Activated CD8-positive, alpha-beta memory T cell treated with anti-CD3 and anti-CD28 coated beads, Interleukin-2, amount 50 U/mL, for 24 hours (primary cell): ENCODE data around the gene NCAM2.

ENCODE experiments used
- DNase-seq: peaks from one replicate; pipeline ENCODE4 v3.0.0-alpha.2; 2020; ENCODE audit errors: extremely low read depth

The NCAM2 gene

DNA sequence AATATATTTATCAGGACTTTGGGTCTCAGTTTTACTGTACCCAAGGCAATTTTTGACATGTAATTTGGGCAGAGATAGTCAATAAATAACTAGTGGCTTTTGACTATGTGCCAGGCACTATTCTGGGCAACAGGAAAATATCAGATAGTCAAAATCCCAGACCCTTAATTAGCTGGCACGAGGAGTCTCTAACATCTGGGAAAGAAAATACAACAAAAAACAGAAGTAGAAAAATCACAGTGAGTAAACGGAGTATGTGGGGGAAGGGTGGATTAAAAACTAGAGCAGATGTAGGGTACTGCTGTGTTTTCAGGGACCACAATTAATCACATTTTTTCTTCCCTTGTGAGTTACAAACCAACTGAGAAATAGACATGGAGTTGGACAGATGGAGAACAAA, 217.8 kb downstream of the NCAM2 start:
- no peak for DNase-seq

DNA sequence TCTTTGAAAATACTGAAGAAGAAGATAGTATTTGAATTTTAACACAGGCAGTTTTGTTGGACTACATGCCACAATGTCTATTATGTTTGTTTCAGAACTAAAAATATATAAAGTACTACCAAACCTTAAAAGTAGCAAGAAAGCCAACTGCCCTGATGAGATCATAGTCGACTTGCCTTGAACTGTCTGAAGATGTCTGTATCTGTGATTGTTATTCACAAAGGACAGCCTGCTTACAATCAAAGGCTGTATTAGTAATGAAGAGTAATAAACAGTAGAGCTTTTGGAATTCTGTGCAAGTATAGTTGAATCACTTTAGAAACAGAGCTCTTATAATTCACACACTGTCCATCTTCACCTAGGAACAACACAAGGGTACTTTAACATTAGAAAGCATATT, 228.3 kb downstream of the NCAM2 start:
- no peak for DNase-seq

DNA sequence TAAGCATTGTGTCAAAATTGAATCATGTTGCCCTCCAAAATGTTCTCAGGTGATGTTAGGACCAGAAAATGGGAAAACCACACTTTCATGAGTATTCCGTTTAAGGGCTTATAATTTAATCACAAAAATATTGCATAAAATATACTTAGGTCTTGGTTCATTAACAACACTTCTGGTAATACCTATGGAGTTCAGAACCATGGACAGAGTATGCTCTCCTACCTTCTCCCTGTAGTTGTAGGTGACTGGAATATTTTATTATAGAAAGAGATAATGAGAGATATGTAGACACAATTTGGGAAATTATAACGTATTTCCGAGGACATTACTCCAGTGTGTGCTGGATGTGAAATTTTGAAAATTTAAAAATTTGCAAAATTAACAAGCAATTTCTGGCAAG, 232.5 kb downstream of the NCAM2 start:
- DNase-seq, result no peak

DNA sequence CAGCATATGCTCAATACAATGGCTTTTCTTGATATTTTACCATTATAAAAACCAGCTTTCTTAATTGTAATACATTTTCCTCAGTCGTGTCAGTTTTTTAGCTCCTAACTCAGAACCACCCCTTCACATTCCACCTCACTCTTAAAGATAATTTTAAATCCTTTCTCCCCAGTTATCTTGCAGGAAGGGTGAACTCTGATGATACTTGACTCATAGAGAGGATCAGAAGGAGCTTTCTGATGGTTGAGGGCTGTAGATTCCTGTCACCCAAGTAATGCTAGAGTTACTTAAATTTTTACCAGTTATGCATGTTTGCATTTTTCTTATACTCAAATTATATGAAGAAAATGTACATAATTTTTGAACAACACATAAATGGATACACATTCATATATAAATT, 233.7 kb downstream of the NCAM2 start:
- DNase-seq, result no peak

DNA sequence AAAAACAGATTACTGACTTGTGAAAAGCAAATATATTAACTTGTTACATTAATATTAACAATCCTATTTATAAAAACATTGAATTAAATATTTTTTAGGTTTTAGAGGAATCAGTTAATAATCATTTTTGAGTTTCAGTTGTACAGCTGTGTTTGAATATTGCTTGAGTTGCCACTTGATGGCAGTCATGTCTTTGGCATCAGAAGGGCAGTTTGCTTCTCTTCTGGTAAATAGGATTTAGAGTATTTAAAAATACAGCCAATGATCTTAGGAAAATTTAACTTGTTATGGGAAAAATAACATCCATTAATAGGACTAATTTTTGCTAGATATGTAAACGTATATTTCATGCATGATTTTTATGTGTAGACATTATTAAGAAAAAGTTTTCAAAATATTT, 234.1 kb downstream of the NCAM2 start:
- no peak for DNase-seq

DNA sequence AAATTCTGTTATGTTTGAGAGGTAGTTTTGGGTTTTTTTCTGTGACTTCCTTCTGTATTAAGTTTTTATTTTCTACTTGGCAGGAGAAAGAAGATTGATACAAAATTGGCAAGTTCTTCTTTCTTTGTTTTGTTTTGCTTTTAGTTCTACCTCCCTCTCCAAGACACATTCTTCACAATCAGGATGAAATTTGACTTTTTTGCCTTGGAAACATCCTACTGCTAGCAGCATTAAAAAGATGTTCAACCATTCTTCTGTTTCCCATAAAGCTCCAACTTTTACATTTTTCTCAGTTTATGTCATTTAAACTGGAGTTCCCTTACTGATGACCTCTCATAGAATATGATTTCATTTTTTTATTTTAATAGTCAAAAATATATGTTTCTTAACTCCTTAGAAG, 234.8 kb downstream of the NCAM2 start:
- no peak for DNase-seq

DNA sequence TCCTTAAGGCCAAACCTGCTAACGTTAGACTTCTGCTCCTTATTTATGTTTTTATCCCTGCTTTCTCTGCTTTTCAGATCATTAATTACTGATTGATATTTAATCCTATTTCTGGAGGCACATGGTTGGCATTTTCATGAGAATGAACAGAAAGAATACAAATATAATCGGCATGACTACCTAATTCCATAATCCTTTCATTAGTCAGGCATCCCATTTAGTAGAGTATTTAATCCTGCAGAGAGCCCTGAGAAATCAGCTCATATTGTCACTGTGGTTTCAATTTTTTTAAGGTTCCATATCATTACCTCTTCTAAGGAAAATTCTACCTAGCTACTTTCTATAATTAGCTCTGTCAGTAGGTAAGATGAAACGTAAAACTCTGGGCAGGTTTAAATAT, 238.8 kb downstream of the NCAM2 start:
- DNase-seq, result no peak

DNA sequence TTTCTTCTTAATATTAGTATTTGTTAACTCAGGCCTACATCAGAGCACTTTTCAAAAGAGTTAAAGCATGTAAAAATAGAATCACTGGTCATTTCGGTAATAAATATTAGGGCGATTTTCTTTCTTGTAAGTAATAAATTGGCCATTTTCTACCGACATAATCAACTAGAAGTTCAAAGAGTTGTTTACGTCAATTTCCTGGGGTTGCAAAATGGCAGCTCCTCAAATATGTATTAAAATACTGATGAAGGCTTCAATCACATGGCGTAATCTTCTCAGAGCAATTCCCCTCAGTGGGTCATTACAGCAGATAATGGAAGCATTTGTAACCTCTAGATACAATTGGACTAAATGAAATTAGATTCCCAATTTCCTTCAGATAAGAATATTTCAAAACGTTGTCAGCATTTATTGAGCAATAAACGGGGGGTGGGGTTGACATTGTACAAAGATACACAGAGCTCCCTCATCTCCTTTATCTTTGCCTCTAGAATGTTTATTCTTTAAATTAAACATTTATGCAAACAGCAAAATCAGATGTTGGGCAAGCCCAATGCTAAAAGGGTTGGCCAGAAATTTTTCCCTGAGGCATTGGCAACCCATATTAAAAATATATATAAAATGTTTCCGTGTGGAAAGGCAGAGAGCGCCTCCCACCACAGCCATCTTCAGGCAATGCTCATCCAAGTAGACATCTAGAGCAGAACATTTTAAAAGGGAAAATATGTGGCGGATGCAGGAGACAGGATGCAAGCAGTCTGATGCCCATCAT, 240.6 kb downstream of the NCAM2 start:
- DNase-seq, result no peak

DNA sequence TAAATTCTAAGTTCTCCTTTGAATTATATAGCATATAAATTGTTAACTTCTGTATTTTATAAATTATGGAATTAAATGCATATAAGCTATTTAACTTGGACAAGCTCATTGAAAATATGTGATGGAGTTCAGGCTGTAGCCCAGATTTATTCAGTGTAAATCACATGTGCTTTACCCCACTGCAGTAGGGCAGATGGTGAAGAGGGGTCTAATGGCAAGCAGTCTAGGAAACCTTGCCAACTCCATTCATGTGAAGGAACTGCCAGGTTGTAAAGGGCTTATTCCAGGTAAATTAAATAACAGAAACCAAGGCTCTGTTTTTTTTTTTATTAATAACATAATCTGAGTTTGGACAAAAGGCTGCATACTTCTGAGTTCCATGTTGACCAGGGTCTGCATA, 243.2 kb downstream of the NCAM2 start:
- DNase-seq, result no peak

DNA sequence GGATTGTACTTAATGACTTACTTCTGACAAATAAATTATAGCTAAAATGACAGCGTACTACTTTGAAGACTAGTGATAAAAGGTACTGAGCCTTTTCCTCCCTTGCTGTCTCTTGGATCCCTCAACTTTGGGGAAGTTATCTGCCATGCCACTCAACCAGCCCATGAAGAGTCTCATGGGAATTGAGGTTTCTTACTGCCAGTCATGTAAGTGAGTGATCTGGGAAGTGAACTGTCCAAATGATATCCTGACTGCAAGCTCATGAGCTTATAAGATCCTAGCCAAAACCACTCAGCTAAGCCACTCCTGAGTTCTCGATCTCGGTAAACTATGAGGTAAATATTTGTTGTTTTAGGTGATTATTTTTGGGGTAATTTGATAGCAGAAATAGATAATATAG, 247.8 kb downstream of the NCAM2 start:
- DNase-seq, result no peak

DNA sequence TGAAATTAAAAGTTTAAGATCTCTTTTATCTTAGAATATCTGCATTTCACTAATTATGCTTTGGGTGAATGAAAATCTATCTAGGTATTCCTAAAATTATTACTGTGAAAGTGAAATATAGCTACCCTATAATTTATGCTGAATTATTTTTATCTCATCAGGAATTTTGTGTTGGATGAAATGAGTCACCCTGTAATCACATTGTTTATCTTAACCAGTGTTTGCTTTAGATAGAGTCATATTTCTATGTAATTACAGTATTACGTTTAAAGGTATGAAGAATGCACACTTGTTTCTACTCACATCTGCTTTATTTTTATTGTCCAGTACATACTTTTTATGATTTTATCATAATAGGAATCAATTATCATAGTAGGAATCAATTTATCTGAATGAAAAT, 249.2 kb downstream of the NCAM2 start:
- no peak for DNase-seq

DNA sequence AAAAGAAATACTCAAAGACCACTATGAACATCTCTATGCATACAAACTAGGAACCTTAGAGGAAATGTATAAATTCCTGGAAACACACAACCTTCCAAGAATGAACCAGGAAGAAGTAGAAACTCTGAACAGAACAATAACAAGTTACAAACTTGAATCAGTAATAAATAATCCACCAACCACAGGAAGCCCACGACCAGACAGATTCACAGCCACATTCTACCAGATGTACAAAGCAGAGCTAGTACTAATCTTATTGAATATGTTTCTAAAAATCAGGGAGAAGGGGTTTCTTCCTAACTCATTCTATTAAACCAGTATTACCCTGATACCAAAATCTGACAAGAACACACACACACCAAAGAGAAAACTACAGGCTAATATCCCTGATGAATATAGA, 263.8 kb downstream of the NCAM2 start:
- no peak for DNase-seq

DNA sequence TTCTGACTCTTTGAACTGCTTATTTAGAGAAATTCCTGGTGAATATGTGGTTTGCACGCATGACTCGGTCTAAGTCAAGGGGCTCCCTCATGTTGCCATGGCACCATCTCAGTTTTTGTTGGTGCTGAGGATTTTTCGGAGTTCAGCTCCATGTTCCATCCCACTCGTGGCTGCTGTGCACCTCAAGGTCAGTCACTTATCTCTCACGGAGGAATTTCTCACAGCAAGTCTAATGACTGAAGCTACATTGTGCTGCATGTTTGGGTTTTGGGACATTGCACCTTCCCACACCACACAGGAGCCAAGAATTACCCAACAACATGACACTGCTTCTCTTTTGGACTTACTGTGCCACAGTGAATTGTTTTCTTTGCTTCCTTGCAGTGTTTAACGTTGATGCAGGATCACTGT, 269.9 kb downstream of the NCAM2 start:
- DNase-seq, result no peak

DNA sequence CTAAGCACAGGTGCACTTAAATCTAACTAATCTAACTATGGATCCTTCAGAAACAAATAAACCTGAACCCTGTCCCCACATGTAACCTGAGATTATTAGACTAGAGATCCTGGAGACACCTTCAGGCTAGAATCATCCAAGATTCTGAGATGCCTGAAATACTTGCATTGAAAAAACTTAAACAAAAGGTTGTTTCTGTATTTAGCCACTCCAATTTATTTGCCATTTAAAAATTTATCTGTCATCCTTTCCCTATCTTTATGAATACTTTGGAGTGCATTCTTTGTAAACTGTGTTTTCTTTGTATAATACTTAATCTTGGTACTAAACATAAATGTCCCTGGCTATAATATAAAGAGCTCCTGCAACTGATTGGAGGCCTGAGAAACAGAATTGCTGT, 270.7 kb downstream of the NCAM2 start:
- DNase-seq, result no peak

DNA sequence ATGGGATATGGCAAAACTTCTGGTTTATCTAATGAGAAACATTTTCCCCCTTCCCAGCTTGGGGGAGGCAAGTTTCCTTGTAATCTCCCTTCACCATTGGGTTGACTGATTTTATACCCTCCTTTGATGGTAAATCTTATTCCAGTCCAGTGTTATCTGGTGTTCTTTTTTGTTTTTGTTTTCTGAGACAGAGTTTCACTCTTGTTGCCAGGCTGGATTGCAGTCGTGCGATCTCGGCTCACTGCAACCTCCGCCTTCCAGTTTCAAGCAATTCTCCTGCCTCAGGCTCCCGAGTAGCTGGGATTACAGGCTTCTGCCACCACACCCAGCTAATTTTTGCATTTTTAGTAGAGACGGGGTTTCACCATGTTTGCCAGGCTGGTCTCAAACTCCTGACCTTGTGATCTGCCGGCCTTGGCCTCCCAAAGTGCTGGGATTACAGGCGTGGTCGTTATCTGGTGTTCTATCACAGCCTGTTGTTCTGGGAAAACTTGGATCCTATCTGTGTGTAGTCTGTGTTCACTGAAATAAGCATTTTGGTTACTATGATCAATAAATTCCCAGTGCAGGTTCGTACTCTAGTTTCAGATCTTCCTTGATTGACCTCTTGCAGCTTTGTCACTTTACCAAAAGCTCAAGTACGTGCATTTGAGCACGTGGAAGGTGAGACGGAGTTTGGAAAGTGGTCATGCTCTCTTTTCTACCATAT, 281.1 kb downstream of the NCAM2 start:
- no peak for DNase-seq

DNA sequence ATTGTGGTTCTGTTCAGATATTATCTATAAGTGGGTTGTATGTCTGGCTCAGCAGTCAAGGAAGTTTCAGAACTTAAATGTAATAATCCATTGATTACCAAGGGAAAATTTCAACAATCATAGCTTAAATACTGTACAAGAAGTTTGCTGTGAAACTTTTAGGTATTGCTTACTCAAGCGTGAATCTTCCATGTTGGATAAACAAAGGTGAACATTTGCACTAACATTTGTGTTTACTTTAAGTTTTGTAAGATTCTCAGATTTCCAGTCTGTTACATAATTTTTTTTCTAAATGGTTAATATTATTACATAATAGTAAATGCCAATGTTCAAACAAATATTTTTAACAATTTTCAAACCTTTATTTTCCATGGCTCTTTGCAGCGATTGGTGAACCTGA, 285.6 kb downstream of the NCAM2 start:
- no peak for DNase-seq

DNA sequence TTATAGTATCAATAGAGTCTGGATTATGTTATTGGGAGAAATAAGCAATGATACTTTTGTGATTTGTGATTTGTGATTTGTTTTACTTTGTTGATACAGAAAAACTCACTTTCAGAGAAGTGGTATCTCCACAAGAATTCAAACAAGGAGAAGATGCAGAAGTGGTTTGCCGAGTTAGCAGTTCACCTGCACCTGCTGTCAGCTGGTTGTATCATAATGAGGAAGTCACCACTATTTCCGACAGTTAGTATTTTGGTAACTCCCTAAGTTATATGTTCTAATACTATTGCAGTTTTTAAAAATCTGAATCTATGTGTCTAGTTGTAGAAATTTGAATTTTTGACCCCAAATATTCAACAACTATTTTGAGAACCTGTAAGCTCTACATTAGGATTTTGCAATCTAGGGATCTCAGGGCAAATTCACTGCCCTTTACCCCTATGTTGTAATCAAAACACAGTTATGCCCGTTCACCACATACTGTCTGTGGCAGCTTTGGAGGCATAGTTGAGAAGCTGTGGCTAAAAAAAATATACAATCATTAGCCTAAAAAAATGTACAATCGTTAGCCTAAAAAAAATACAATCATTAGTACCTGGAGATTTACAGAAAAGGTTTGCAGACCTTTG, 288.1 kb downstream of the NCAM2 start:
- DNase-seq, result no peak

DNA sequence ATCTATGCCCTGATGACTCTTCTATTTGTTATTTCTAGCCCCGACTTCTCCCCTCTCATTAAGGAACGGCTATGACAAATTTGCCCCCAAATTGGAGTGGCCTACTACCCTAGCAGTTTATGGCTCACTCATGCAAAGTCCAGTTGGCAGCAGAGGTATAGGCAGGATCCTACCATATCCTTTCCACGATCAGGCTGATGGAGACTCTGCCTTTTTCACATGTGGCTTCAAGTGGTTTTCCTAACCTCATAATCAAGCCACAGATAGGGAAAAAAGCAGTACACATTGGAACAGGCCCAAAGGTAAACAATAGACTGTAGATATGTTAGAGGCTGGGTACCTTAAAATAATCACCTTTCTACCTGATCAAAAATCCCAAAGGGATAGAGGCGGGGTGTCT, 292.5 kb downstream of the NCAM2 start:
- DNase-seq, result no peak

DNA sequence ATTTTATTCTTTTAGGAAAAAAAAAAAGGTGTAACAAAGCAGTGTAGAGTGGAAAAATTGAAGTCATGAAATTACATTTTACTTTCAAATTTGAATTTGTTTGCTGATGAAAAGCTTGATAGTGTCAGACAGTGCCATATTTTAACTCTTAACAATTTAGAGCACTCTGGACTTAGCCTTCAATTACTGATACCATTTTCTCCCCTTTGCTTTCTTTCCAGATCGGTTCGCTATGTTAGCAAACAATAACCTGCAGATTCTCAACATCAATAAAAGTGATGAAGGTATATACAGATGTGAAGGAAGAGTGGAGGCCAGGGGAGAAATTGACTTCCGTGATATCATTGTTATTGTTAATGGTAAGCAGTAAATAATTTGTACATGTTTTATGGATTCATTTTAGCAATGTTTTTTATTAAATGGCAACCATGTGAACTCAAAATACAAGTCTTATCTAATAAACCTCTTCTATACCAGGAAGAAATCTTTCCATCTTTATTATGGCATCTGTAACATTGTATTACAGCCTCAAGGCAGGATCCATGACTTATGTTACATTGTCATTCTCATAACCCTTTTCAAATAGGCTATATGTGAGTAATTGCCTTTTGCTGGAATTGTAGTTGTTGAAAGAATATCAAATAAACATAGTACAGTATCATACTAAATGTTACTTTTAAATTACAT, 293.8 kb downstream of the NCAM2 start:
- no peak for DNase-seq

DNA sequence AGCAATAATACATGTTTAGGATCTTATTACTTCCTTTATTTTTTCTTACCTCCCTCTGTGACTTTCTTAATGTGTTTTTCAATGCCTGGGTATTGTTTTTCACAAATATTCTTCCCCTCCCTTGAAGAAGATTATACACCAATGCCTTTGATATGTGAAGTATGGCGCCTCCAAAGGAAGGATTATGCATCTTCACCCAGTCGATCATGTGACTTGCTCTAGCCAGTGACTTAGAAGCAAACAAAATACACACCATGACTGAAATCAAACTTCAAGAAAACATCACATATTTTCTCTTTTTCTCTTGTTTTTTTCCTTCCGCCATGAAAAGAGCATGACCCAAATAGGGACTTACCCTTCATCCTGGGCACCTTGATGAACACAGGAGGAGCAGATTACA, 297.1 kb downstream of the NCAM2 start:
- DNase-seq, result no peak

DNA sequence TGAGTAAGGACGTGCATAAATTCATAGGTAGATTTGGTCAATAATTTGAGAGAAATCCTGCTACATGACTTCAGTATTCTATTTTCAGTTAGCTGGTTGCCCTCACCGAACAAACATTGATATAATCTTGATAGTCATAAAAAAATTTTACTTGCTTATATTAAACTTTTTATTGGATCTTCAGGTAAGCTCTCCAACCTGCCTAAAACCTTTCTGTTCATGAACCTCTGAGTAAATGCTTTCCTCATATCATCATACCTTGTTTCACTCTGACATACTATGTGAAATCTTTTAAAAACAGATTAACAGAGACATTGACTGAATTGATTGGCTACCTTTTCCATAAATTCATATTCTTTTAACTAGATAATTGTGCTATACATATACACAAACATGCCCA, 299.0 kb downstream of the NCAM2 start:
- no peak for DNase-seq

DNA sequence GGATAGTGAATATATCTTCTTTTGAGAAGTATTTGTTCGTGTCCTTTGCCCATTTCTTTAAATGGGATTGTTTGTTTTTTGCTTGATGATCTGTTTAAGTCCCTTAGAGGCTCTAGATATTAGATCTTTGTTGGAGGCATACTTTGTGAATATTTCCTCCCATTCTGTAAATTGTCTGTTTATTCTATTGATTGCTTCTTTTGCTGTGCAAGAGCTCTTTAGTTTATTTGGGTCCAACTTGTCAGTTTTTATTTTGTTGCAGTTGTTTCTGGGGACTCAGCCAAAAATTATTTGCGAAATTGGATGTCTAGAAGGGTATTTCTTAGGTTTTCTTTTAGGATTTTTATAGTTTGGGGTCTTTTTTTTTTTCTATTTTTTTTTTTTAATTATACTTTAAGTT, 302.8 kb downstream of the NCAM2 start:
- no peak for DNase-seq

DNA sequence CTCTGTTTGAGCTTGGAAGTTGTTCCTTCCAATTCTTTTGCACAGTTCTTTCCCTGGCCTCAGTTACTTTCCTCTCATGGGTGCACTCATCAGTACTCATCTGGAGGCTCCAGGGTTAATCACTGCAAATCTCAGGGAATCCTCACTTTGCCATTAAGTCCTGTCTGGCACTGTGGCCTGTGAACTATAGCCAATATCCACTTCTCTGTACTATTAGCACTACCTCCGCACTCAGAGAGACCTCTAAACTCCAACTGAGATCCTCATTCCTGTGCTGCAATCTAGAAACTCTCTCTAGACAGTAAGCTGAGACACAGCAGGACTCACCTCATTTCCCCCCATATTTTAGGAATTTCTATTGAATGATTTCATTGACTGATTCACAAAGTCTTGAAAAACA, 311.3 kb downstream of the NCAM2 start:
- no peak for DNase-seq
